Stimulated activated CD8-positive, alpha-beta memory T cell treated with anti-CD3 and anti-CD28 coated beads, Interleukin-4, amount 100 ng/mL, for 48 hours (primary cell): Measurements from ENCODE around the gene L3MBTL3.

Experiments
- DNase-seq: peaks from one replicate; pipeline ENCODE4 v3.0.0-alpha.2; 2020

L3MBTL3 gene

GRCh38 chr6:130188207-130188899 is 170.0 kb downstream of the L3MBTL3 start:
- DNase-seq, result no peak

GRCh38 chr6:130189531-130190397 is 171.4 kb downstream of the L3MBTL3 start:
- no peak for DNase-seq
